Effector memory CD8-positive, alpha-beta T cell (primary cell): ENCODE results near the gene TEX29.
A peak's percentile ranks its signal among the peaks of the same experiment; 100 is the strongest.

ENCODE experiments used
- ATAC-seq: fragments of 150-1000 bp; cut with Tn5 transposase; replicated peaks from 2 replicates; pipeline ENCODE4 v1.10.0; 2021; ENCODE audit warnings: mild to moderate bottlenecking, moderate library complexity
- DNase-seq, 3 experiments: peaks; one replicate each; pipeline ENCODE4 v3.0.0; 2021
- H3K27ac Mint-ChIP-seq, 2 donors: one replicate each; pipeline ENCODE4 v1.8.0; 2022; ENCODE audit warnings: mild to moderate bottlenecking in 2 of 2, mixed read lengths in 2 of 2, moderate library complexity in 2 of 2
- H3K27me3 Mint-ChIP-seq, 2 donors: one replicate each; pipeline ENCODE4 v1.8.0; 2022; ENCODE audit warnings: mixed read lengths in 2 of 2
- H3K36me3 Mint-ChIP-seq: one replicate; pipeline ENCODE4 v1.8.0; 2022; ENCODE audit warnings: mild to moderate bottlenecking, moderate library complexity, mixed read lengths; ENCODE audit not compliant: insufficient read depth
- H3K4me1 Mint-ChIP-seq, 2 donors: one replicate each; pipeline ENCODE4 v1.8.0; 2022; ENCODE audit warnings: low read depth in 2 of 2, mixed read lengths in 2 of 2
- H3K4me3 Mint-ChIP-seq, 2 donors: one replicate each; pipeline ENCODE4 v1.8.0; 2022; ENCODE audit warnings: mild to moderate bottlenecking in 2 of 2, mixed read lengths in 2 of 2, moderate library complexity in 2 of 2
- H3K9me3 Mint-ChIP-seq, 2 donors: one replicate each; pipeline ENCODE4 v1.8.0; 2022; ENCODE audit warnings: mixed read lengths in 2 of 2

TEX29 gene

DNA sequence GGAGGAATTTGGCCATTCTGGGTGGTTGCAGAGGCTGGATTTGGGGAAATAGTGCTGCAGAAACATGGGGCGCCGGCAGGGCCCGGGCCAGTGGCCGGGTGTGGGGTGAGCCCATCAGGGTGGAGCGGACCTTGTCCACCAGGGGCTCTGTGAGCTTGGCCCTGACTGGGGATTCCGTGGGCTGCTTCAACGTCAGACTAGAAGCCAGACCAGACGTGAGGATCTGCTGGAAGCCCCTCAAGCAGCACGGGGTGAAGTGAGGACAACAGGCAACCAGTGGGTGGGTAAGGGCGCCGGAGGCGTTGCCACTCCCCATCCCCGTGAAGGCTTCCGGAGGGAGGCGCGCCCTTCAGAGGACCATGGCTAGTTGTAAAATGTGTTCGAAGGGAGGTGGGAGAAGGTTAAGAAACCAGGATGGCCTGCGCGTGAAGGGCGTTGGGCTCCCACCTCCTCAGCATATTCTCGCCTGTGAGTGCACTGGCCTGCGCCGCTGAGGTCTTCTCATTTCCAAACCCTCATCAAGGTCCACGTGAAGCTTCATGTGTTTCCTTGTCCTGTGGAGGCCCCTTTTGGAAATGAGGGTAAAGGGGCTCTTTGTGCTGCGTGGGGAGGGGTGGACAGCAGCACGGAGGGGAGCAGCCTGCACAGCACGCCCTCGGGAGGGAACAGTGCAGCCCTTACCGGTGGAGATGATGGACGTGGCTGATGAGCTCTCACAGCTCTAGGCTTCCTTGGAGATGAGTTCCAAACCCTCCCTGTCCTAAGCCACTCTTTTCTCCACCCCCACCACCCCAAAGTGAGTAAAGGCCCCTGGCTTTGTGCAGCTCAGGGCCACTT is 8.3 kb downstream of the TEX29 start:
- no peak for ATAC-seq
- no peak for DNase-seq
- peaks cover 3% of the 10 kb centered on the region for H3K36me3 Mint-ChIP-seq
- no peak overlapping the region for H3K27ac Mint-ChIP-seq
- H3K4me3 Mint-ChIP-seq: no peak overlapping the region
- H3K4me1 Mint-ChIP-seq: peaks cover 0 to 2% of the 10 kb centered on the region in 2 donors
- no peaks in the 10 kb centered on the region for H3K9me3 Mint-ChIP-seq
- H3K27me3 Mint-ChIP-seq: peaks cover 0 to 9% of the 10 kb centered on the region in 2 donors

- ATAC-seq: no peak
- H3K27me3 Mint-ChIP-seq: peaks cover 0 to 6% of the 10 kb centered on the region in 2 donors
- peaks cover 3% of the 10 kb centered on the region for H3K36me3 Mint-ChIP-seq
- DNase-seq: no peak
- H3K4me3 Mint-ChIP-seq: no peak overlapping the region
- H3K9me3 Mint-ChIP-seq: no peaks in the 10 kb centered on the region
- no peak overlapping the region for H3K27ac Mint-ChIP-seq
- no peaks in the 10 kb centered on the region for H3K4me1 Mint-ChIP-seq
These were observed 9.2 kb downstream of the TEX29 start for GRCh38 chr13:111329641-111330040.

GRCh38 chr13:111330066-111330610 is 9.7 kb downstream of the TEX29 start:
- ATAC-seq: no peak
- Mint-ChIP-seq H3K36me3 (peaks cover 3% of the 10 kb centered on the region), H3K4me3 (no peak overlapping the region), H3K9me3 (no peaks in the 10 kb centered on the region), H3K4me1 (no peaks in the 10 kb centered on the region), H3K27ac (no peak overlapping the region), H3K27me3 (peaks cover 0 to 6% of the 10 kb centered on the region in 2 donors)
- no peak for DNase-seq

DNA sequence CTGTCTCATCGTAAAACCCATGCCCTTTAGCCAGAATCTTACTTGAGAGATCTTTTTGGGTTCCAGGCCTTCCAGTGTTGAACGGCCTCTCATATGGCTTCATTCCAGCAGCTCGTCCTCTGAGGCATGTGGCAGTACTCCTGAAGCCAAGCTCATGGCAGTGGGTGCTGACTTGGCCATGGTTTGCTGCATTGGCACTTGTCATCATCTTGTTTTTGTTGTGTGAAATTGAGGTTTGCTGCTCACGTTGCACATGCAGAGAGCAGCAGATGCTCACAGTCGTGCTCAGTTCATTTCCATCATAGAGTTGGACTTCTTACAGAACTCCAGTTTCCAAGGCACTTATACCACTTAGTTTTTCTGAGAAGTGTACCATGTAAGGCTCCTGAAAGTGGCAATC is 14.9 kb downstream of the TEX29 start:
- no peaks in the 10 kb centered on the region for H3K9me3 Mint-ChIP-seq
- H3K4me3 Mint-ChIP-seq: no peak overlapping the region
- H3K36me3 Mint-ChIP-seq: no peaks in the 10 kb centered on the region
- H3K27ac Mint-ChIP-seq: no peak overlapping the region
- ATAC-seq (no peak), DNase-seq (no peak)
- H3K27me3 Mint-ChIP-seq: peaks cover 0 to 6% of the 10 kb centered on the region in 2 donors
- no peaks in the 10 kb centered on the region for H3K4me1 Mint-ChIP-seq

- ATAC-seq: no peak
- Mint-ChIP-seq H3K27ac (no peak overlapping the region), H3K9me3 (no peaks in the 10 kb centered on the region), H3K4me1 (no peaks in the 10 kb centered on the region), H3K4me3 (no peak overlapping the region), H3K27me3 (peaks cover 0 to 6% of the 10 kb centered on the region in 2 donors), H3K36me3 (no peaks in the 10 kb centered on the region)
- DNase-seq: no peak
These were observed 16.2 kb downstream of the TEX29 start for GRCh38 chr13:111336666-111337065.

DNA sequence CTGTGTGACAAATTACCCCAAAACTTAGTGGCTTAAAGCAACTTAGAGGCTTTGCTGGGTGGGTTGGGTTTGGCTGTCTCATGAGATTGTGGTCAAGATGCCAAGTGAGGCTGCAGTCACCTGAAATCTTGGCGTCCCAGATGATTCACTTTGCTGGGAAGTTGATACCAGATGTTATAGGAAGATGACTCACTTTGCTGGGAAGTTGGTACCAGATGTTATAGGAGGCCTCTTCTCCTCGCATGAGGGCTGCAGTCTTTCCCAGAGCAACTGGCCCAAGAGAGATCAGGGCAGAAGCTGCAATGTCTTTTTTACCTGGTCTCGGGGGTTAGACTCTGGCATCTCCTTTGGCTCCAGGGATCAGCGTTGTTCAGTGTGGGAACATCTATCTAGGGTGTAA is 16.8 kb downstream of the TEX29 start:
- no peaks in the 10 kb centered on the region for H3K9me3 Mint-ChIP-seq
- no peaks in the 10 kb centered on the region for H3K4me1 Mint-ChIP-seq
- no peaks in the 10 kb centered on the region for H3K36me3 Mint-ChIP-seq
- peaks cover 0 to 6% of the 10 kb centered on the region in 2 donors for H3K27me3 Mint-ChIP-seq
- H3K4me3 Mint-ChIP-seq: no peak overlapping the region
- ATAC-seq (no peak), DNase-seq (no peak)
- no peak overlapping the region for H3K27ac Mint-ChIP-seq

- H3K36me3 Mint-ChIP-seq: no peaks in the 10 kb centered on the region
- no peak for DNase-seq
- H3K27ac Mint-ChIP-seq: no peak overlapping the region
- H3K27me3 Mint-ChIP-seq: peaks cover 0 to 6% of the 10 kb centered on the region in 2 donors
- no peak overlapping the region for H3K4me3 Mint-ChIP-seq
- H3K9me3 Mint-ChIP-seq: no peaks in the 10 kb centered on the region
- no peaks in the 10 kb centered on the region for H3K4me1 Mint-ChIP-seq
- ATAC-seq: no peak
These were observed 17.3 kb downstream of the TEX29 start for GRCh38 chr13:111337741-111338140.

- H3K4me3 Mint-ChIP-seq: no peak overlapping the region
- no peaks in the 10 kb centered on the region for H3K36me3 Mint-ChIP-seq
- no peaks in the 10 kb centered on the region for H3K27me3 Mint-ChIP-seq
- H3K9me3 Mint-ChIP-seq: no peaks in the 10 kb centered on the region
- H3K4me1 Mint-ChIP-seq: no peaks in the 10 kb centered on the region
- no peak overlapping the region for H3K27ac Mint-ChIP-seq
- ATAC-seq (no peak), DNase-seq (no peak)
These were observed 18.4 kb downstream of the TEX29 start for GRCh38 chr13:111338841-111339240.

DNA sequence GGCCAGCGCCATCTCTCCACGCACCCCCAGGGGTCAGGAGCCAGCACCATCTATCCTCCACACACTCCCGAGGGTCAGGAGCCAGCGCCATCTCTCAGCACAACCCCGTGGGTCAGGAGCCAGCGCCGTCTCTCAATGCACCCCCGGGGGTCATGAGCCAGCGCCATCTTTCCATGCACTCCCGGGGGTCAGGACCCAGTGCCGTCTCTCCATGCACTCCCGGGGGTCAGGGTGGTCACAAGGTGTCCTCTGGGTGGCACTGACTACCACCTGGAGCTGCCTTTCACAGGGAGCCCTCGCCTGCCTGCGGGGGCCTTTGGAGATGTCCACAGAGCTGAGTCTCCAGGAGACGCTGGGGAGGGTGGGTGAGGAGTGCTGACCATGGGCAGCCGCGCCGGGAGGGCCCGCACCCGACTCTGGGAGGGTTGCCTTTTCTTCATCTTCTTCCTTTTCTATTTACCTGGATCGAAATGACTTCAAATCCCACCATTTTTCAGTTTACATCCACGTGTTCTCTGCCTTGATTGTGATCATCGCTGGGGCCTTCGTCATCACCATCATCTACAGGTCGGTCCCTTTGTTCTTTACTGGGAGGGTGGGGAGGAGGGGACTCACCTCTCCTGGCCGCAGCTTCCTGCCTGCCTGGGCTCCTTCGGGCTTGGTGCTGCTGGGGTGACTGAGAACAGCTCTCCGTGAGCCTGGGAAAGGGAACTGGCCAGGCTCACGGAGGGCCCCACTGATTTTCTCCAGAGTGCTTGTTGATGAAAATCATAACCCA is 19.1 kb downstream of the TEX29 start:
- no peaks in the 10 kb centered on the region for H3K27me3 Mint-ChIP-seq

GRCh38 chr13:111341886-111342285 is 21.4 kb downstream of the TEX29 start:
- Mint-ChIP-seq H3K4me1 (no peaks in the 10 kb centered on the region), H3K27me3 (no peaks in the 10 kb centered on the region), H3K36me3 (no peaks in the 10 kb centered on the region), H3K9me3 (no peaks in the 10 kb centered on the region), H3K4me3 (no peak overlapping the region), H3K27ac (peak overlapping the region in 1 of 2 donors; percentile 66)
- DNase-seq (no peak), ATAC-seq (no peak)

More for the DNA sequence above, 19.1 kb downstream of the TEX29 start:
- Mint-ChIP-seq H3K36me3 (no peaks in the 10 kb centered on the region), H3K9me3 (no peaks in the 10 kb centered on the region), H3K4me1 (no peaks in the 10 kb centered on the region), H3K27ac (no peak overlapping the region), H3K4me3 (no peak overlapping the region)
- ATAC-seq (no peak), DNase-seq (no peak)

DNA sequence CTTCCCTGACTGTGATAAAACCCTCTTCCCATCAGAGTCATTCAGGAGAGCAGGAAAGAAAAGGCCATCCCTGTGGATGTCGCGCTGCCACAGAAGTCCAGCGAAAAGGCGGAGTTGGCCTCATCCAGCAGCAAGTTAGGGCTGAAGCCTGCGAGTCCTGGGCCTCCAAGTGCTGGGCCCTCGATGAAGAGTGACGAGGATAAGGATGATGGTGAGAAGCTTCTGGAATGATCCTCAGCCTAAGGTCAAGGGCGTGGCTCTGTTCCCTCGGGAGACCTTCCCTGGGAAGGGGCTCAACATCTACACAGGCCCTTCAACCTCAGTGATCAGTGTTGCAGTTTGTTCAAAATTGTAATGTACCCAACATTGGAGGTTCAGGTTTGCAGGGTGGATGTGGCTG is 22.3 kb downstream of the TEX29 start:
- Mint-ChIP-seq H3K4me1 (no peaks in the 10 kb centered on the region), H3K9me3 (no peaks in the 10 kb centered on the region), H3K27me3 (no peaks in the 10 kb centered on the region), H3K4me3 (no peak overlapping the region), H3K27ac (peak overlapping the region in 1 of 2 donors; percentile 66), H3K36me3 (no peaks in the 10 kb centered on the region)
- no peak for DNase-seq
- no peak for ATAC-seq

DNA sequence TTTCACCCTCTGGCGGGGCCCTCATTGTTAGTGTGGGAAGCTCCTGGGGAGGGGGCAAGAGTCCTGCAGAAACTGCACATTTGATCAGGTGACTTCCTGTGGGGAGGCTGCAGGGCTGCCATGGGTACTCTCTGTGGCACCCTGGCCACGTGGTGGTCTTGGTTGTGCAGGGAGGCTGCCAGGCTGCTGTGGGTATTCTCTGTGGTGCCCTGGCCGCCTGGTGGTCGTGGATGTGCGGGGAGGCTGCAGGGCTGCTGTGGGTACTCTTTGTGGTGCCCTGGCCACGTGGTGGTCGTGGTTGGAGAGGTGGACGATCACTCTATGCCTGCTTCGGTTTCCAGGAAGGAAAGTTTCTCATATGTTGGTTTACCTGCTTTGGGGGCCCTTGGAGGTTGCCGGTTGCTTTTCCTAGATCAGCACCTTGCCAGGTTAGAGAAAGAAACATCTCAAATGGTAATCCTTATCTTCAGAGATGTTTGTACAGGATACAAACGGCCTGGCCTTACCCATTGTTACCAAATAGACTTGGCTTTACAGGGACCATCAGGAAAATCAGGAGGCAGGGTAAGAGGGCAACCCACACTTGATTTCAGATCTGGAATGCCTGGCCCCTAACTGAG is 22.9 kb downstream of the TEX29 start:
- H3K9me3 Mint-ChIP-seq: no peaks in the 10 kb centered on the region
- H3K27me3 Mint-ChIP-seq: no peaks in the 10 kb centered on the region
- H3K27ac Mint-ChIP-seq: no peak overlapping the region
- ATAC-seq (no peak), DNase-seq (no peak)
- no peaks in the 10 kb centered on the region for H3K4me1 Mint-ChIP-seq
- no peak overlapping the region for H3K4me3 Mint-ChIP-seq
- H3K36me3 Mint-ChIP-seq: no peaks in the 10 kb centered on the region

DNA sequence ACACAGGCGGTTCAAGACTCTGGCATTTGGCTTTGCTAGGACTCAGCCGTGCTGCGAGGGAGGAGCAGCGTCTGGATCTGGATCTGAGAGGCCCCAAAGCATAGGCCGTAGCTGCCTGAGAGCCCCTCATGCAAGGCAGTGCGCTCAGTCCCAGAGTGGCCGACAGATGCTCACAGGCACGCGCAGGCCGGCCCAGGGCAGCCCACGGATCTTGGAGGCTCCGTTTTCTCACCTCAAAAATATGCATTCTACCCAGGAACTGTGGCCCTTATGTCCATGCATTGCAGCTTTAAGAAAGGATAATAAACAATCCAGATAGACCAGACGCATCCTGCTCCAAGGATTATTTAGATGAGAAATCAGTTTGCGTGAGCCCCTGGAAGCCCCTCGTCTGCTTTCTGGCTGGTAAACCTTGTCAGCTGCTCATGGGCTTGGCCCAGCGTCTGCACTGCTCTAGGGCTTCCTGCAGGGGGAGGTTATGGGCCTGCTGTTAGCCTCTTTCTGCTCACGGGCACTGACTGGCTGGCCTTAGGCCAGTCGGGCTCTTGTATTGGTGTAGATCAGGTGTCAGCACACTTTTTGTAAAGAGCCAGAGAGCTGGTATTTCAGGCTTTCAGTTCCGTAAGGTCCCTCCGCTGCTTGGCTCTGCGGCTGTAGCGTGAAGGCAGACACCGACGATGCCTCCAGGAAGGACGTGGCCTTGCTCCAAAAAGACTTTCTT is 24.2 kb downstream of the TEX29 start:
- Mint-ChIP-seq H3K36me3 (no peaks in the 10 kb centered on the region), H3K27me3 (no peaks in the 10 kb centered on the region), H3K4me1 (no peaks in the 10 kb centered on the region), H3K27ac (no peak overlapping the region), H3K4me3 (no peak overlapping the region), H3K9me3 (no peaks in the 10 kb centered on the region)
- DNase-seq: no peak
- no peak for ATAC-seq
